HG03025 (cell line): ENCODE measurements around the gene NDUFA11.
A peak's percentile ranks its signal among the peaks of the same experiment; 100 is the strongest.

Experiments used
- ATAC-seq: cut with Tn5 transposase; IDR thresholded peaks from one replicate; pipeline ENCODE4 v1.9.1; 2021; ENCODE audit warnings: mild to moderate bottlenecking, moderate library complexity; ENCODE audit not compliant: unreplicated experiment, low FRiP score

The NDUFA11 gene

DNA sequence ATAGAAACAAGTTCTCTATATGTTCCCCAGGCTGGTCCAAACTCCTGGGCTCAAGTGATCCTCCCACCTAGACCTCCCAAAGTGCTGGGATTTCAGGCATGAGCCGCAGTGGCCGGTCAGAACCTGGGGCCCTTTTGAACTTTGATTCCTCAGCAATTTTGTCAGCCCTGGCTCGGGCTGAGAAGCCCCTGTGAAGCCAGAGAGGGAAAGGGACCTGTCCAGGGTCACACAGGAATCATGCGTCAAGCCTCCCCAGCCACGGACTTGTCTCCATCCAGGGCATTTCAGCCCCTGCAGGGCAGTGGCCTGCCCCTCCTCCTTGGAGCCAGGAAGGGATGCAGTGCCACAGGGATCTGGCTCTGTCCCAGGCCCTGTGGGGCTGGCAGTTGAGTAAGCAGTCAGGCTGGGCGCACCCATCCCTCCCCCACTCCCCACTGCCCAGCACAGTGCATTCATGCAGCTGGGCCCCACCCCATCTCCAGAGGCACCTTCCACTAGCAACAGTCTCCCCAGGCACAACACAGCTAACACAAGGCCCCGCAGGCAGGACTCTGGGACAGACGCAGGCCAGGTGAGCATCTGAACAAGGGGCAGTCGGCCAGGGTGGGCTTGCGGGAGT lies 10.3 kb upstream of the NDUFA11 start, which contains the start of gene CAPS:
CAPS (plus strand) TSS at position 516 of the 619 bp plus-strand sequence. CDS start 153 bp downstream, outside the sequence.
- ATAC-seq, result no peak

DNA sequence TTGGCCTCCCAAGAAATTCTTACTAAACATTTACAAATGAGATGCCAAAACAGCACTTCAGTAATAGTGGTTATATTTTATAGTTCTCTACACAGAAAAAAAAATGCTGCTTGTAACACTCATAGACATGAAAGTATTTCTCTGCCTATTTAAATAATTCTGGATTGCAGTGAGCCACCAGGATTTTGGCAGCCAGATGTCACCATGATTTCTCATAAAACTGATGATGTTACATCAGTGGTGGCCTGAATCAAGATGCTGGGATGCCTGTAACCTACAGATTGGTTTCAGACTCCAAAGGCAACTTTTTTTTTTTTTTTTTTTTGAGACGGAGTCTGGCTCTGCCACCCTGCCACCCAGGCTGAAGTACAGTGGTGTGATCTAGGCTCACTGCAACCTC lies 7.8 kb upstream of the NDUFA11 start:
- no peak for ATAC-seq

DNA sequence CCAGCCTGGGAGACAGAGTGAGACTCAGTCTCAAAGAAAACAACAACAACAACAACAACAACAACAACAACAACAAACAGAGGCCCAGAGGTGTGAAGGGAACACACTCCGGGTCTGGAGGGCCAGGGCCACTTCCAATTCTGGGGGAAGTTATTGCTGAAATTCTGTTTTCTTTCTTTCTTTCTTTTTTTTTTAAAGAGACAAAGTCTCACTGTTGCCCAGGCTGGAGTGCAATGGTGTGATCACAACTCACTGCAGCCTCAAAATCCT lies 7.0 kb upstream of the NDUFA11 start:
- no peak for ATAC-seq

DNA sequence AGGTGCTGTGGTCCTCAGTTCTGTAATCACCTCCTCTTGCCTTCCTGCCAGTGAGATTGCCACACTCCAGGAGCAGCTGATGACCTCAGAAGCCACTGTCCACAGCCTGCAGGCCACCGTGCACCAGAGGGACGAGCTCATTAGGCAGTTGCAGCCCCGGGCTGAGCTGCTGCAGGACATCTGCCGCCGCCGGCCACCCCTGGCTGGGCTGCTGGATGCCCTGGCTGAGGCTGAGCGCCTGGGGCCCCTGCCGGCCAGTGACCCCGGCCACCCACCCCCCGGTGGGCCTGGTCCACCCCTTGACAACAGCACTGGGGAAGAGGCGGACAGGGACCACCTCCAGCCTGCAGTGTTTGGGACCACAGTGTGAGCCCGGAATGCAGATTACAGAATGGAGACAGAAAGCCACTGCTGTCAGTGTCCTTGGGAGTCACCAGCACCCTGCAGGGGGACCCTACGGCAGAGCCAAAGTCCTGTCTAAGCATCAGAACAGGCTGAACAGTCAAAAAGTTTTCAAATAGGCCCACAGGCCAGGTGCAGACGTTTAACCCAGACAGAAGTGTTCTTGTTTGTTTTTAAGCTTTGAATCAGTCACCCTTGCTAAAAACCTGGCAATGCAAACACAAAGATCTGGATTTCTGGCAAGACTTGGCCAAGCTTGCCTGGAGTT lies 5.3 kb upstream of the NDUFA11 start:
- no peak for ATAC-seq

DNA sequence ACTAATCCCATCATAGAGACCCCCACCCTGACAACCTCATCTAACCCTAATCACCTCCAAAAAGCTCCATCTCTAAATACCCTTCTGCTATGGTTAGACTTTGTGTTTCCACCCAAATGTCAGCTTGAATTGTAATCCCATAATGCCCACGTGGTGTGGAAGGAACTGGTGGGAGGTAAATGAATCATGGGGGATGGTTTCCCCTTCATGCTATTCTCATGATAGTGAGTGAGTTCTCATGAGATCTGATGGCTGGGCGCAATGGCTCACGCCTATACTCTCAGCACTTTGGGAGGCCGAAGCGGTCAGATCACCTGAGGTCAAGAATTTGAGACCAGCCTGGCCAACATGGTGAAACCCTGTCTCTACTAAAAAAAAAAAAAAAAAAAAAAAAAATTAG lies 3.7 kb upstream of the NDUFA11 start:
- ATAC-seq, result no peak

DNA sequence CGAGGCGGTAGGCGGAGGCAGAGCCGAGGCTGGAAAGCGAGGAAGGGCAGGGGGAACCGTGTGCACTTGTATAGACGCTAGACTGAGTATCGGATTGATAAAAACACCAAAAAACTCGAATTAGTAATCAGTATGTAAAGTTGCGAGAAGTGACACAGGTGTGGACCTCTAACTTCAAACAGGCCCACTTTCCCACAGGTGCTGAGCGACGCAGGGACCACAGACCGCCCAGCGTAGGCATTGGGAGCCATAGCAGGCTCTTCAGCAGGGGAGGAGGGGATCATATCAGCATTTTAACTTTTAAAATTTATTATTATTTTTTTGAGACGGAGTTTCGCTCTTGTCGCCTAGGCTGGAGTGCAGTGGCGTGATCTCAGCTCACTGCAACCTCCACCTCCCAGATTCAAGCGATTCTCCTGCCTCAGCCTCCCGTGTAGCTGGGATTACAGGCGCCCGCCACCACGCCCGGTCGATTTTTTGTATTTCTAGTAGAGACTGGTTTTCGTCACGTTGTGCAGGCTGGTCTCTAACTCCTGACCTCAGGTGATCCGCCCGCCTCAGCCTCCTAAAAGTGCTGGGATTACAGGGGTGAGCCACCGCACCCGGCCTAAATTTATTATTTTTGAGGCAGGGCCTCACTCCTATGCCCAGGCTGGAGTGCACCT lies 1.7 kb upstream of the NDUFA11 start:
- no peak for ATAC-seq

DNA sequence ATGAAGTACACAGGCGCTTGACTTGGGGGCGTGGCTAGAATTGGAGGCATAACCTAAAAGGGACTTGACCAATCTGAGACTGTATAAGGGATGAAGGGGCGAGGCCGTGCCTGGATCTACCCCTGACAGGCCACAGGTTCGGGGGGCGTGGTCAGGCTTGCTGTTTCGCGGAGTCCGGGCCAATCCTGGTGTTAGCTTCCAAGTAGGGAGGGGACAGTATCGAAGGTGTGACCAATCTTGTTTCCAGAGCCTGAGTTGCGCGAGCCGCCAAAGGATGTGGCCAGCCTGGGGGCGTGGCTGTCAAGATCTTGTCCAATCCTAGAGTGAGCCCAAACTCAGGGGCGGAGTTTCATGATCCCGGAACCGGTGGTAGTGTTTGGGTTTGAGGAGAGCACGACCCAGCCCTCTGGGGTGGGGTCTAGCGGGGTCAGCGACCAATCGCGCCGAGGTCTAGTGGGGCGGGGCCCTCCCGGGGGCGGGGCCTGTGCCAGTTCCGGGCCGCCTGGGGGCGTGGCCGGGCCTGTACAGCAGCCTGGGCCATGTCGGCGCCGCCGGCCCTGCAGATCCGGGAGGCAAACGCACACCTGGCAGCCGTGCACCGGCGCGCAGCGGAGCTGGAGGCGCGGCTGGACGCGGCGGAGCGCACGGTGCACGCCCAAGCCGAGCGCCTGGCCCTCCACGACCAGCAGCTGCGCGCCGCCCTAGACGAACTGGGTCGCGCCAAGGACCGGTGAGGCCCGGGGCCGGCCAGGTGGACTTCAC lies 943 bp upstream of the NDUFA11 start, which contains the start of gene VMAC:
VMAC (plus strand) TSS at position 521 of the 762 bp plus-strand sequence; CDS start at position 540, 19 bp downstream.
- ATAC-seq, result peak; percentile 70

DNA sequence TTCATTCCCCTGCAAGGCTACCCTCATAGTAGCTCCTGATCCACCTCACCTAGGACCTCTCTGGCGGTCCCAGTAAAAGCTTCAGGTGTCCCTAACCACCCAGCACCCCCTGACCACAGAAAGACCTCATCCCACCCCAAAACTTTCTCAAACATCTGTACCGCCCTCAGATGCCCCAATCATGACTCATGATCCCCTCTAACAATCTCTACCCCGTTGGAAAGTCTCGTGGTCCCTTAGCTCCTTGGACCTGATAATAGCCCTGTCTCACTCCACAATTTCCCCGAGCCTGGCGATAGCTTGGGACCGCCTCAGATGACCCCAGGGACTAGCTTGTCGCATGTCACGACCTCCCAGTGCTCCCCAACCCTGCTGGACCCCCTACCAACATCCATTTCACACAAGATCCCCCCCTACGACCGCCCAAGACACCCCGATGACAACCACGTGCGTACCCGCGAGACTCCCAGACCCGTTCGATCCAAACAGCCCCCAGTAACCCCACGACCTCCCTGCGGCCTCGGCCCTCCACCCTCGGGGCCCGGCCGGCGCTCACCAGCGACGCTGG lies 450 bp downstream of the NDUFA11 start:
- no peak for ATAC-seq

DNA sequence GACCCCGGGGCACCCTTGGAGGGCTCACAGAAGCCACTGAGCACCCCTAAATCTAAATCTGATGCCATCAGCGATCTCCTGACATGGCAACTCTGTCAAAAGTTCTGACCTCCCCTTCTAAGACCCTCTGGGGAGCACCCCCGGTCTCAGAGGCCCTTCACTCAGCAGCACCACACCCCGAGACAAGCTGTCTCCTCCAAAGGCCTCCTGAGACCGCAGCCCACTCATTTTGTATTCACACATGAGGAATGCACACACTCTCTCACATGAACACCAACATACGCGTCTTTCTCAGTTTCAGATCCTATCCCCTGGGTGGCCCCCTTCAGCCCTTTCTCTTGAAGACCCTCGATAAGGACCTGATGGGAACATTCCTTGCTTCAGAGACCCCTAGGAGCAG lies 2.6 kb downstream of the NDUFA11 start:
- ATAC-seq, result no peak

DNA sequence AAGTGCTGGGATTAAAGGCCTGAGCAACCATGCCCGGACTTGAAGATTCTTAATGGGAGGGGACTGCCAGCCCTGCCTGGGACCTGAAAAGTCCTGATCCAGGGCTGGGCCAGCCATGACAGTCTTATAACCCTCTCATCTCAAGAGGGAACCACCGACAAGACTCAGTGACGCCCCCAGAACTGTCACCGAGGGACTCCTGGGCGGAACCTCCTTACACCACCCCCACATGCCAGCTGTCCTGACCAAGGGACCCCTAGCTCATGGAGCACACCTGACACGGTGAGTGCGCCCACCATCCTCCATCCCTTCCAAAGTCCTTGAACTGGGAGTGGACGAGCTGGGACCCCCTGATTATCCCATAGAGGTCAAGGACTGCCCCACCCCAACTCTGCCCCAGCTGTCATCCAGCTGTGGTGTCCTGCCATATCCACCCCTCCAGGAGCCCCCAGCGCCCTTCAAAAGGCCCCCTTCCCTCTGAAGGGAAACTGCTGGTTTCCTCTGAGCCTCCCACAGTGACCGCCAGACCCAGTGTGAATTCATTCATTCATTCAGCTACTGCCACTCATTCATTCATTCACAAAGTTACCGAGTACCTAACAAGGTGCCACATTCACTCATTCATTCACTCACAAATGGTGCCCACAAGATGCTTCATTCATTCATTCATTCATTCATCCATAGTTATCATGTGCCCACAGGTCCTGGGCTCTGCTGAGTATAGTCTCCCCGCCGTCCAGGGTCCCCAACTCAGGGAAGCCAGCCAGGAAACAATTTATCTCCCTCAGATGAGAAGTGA lies 3.7 kb downstream of the NDUFA11 start:
- ATAC-seq, result no peak

DNA sequence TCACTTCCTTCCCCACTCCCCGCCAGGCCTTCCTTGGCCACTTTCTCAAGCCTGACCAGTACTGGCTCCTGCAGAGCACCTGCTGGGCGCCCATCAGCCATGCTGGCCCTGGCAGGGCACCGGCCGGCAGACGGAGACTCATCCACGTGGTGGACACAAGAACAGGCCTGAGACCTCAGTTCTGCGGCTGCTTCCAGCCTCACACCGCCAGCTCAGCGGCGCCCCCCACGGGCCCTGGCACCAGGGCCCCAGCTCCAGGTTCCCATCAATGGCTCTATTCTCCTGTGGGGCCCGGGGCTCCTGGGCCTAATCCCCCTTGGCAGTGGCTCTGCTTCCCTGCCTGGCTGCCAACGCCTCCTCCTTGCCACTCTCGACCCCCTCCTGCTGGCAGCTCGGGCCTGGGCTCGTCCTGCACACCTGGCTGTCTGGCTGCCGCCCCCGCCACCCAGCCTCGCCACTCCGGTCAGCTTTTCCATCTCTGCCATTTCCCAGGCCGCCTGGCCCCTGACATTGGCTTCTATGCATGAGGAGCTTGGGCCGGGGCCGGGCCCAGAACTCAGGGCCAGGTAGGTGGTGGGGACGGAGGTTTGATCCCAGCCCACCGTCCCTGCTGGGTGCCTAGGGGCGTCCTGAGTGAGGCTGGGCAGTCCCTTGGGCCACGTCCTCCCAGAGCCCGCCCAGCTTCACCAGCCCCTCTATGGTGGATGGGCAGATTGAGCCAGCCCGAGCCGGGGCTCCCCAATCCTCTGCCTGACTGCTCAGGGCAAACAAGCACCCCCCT lies 6.2 kb downstream of the NDUFA11 start:
- ATAC-seq, result no peak

DNA sequence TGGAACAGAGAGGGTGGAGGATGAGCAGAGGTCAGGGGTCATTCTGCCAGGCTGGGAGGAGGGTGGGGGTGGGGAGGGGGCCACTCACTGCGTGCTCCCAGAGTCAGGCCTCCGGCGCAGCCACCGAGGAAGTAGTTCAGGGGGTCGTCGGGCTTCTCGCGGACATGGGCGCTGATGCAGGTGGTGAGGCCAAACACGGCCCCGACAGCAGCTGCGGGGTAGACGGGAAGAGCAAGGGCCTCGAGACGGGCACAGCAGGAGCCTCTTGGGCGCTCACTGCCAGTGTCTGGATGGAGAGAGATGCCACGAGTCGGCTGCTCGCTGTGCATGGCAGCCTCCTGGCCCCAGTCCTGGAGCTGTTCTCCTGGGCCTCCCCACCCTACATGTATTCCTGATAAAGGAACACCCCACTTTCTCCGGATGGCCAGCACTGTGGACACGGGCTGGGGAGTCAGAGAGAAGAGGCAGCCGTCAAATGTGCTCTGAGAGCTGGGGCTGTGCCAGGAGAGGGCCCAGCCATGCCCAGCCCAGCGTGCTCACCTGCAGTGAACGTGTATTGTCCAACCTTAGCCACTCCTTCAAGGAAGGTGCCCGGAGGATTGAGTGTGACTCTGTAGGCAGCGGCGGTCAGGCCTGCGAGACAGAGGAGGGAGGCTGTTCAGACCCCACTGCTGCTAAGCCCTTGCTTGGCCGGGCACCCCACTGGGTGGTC lies 7.1 kb downstream of the NDUFA11 start:
- no peak for ATAC-seq

DNA sequence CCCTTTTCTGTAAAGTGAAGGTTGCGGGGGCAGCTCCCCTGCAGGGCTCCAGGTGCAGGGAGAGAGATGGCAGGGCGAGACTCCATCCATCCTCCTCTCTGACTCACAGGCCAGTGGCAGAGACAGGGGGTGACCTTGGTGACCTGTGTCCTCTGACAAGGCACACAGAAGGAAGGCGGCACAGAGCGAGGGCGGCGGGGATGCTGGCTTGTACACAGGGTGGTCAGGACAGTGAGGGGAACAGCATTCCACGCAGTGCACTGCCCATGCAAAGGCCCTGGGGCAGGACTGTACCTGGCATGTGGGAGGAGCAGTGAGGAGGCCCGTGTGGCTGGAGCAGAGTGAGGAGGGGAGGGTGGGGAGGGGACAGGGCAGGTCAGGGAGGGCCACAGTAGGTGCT lies 7.7 kb downstream of the NDUFA11 start:
- no peak for ATAC-seq

DNA sequence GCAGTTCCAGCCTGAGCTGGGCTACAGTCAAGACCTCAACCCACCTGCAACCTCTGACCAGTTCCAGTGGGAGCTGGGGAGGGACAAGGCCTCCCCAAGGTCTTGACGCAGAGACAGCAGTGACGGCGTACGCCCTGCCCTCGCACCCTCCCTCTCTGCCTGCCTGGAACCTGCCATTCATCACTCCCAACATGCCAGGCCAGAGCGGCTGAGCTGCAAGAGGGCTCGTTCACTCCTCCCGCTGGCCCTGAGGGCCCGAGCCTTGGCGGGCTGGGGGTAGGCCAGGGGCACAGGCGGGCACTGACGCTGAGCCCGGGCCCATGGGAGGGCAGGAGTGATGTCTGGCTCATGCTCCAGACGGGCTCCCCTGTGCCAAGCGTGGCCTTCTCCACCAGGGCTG lies 8.2 kb downstream of the NDUFA11 start:
- ATAC-seq, result no peak

DNA sequence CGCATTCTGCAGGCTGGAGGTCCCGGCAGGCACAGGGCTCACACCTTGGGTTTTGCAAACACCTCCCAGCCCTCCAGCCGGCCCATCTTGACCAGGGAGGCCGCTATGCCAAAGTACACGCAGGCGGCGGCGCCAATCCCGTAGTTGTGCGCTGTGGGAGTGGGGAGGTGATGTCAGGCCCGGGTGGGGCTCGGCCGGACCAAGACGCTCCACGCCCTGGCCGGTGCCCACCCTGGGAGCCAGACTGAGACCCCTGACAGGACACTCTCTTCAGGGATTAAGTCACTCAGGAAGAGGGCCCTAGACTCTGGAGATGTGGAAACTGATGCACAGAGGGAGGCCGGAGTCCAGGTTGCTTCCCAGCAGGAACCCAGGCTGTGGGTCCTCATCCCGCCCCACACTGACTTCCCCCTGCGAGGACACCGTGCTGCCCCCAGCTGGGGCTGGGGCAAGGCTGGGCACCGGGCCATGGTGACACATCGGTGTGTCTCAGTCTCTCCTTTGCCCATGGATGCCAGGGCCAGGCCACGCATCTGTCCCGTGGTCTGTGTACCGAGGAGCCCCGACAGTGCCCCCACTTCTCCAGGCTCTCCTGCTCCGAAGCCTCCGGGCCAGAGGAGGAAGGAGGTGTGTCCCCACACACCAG lies 8.8 kb downstream of the NDUFA11 start:
- ATAC-seq, result no peak

DNA sequence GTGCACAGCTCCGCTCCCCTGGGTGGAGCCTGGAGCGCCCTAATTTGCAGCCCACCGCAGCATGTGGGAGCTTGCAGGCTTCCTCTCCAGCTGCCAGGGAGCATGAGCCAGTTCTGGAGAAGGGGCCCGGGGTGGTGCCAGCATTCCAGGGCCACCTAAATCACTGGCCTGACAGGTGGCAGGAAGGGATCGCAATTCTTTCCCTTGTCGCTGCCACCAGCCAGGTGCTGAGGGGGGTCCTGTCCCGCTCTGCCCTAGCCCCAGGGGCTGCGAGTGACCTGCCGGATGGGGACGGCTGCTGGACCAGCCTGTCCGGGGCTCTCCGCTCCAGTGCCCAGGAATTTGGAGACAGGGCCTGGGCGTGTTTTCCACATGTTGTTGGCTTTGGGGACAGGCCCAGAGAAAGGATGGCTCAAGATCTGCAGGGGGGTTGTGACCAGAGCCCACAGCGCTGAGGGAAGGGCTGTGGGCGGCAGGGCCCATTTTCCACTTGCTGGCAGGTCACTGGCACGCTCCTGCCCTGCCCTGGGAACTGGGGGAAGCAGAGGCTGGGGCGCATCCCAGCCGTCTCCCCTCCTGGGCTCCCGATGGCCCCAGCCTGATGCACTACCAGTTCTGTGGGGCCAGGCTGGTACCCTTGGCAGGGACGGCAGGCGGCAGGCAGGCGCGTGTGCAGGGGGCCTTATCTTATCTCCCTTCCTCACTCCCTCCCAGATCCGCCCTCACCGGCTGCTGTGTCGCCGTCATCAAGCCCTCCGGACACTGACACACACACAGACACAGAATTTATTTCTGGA lies 9.5 kb downstream of the NDUFA11 start:
- no peak for ATAC-seq

DNA sequence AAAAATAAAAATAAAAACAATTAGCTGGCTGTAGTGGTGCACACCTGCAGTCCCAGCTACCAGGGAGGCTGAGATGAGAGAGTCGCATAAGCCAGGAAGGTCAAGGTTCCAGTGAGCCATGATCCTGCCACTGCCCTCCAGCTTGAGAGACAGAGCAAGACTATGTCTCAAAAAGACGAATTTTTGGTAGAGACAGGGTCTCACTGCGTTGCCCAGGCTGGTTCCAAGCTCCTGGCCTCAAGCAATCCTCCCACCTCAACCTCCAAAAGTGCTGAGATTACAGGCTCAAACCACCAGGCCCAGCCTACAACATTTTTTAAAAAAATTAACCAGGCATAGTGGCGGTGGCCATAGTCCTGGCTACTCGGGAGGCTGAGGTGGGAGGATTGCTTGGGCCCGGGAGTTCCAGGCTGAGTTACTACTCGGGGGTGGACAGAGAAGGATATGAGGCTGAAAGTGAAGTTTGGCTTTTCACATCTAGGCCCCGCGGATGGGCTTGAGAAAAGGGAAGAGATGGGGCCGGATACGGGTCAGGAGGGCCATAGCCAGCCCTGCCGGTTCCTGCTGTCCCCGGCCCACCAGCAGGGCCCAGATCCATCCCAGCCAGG lies 10.2 kb downstream of the NDUFA11 start:
- no peak for ATAC-seq
